NOMO-1 (cell line): ENCODE measurements around the gene DEFB126.
"Not testable (repeated sequence)": the region's sequence is repeated elsewhere in the genome, so short reads cannot be mapped to it uniquely, and the experiment has no call there.

Source experiments
- DNase-seq, 2 experiments: peaks; one replicate each; lab custom pipeline; 2025; ENCODE audit not compliant: unreplicated experiment in 2 of 2; lab: John Stamatoyannopoulos, UW

DEFB126 gene

GRCh38 chr20:142290-142689 lies at the start of gene DEFB126:
Gene DEFB126 (plus strand): TSS chr20:142590. CDS start chr20:142629, 39 bp downstream.
- no peak for DNase-seq

GRCh38 chr20:93641-94040 lies 48.7 kb upstream of the DEFB126 start:
- DNase-seq: no peak

GRCh38 chr20:95215-95614 lies 47.2 kb upstream of the DEFB126 start:
- DNase-seq: no peak

GRCh38 chr20:97691-98090 lies 44.7 kb upstream of the DEFB126 start:
- DNase-seq: not testable (repeated sequence)

GRCh38 chr20:101975-102374 lies 40.4 kb upstream of the DEFB126 start:
- DNase-seq: no peak

- no peak for DNase-seq
These were observed 38.9 kb upstream of the DEFB126 start for GRCh38 chr20:103456-103855.

- DNase-seq: no peak
These were observed 30.0 kb upstream of the DEFB126 start for GRCh38 chr20:112396-112795.

GRCh38 chr20:117518-117917 lies 24.9 kb upstream of the DEFB126 start:
- DNase-seq: no peak

GRCh38 chr20:129786-130323 lies 12.5 kb upstream of the DEFB126 start:
- DNase-seq: not testable (repeated sequence)

- DNase-seq: no peak
These were observed 4.5 kb upstream of the DEFB126 start for GRCh38 chr20:137668-138490.

- no peak for DNase-seq
These were observed 3.5 kb downstream of the DEFB126 start for GRCh38 chr20:145877-146276.

- no peak for DNase-seq
These were observed 9.7 kb downstream of the DEFB126 start for GRCh38 chr20:152131-152530.

- no peak for DNase-seq
These were observed 14.8 kb downstream of the DEFB126 start, which contains the start of gene DEFB127 for GRCh38 chr20:157154-157553. Gene DEFB127 (plus strand): TSS chr20:157454. CDS start chr20:157545, 91 bp downstream.

GRCh38 chr20:164618-165017 lies 22.2 kb downstream of the DEFB126 start:
- DNase-seq: no peak

- no peak for DNase-seq
These were observed 26.5 kb downstream of the DEFB126 start for GRCh38 chr20:168876-169275.

GRCh38 chr20:184288-184687 lies 41.9 kb downstream of the DEFB126 start:
- no peak for DNase-seq

GRCh38 chr20:187733-188132 lies 45.3 kb downstream of the DEFB126 start:
- DNase-seq: no peak

- no peak for DNase-seq
These were observed 47.2 kb downstream of the DEFB126 start, which contains the start of gene DEFB128 for GRCh38 chr20:189611-190010. Gene DEFB128 (minus strand): TSS chr20:189711. CDS start chr20:189623, 88 bp downstream.
